Hepatocyte (in vitro differentiated cells): ENCODE results near the gene POC1A. TPM values are rescaled to one million over a fixed set of nuclear protein-coding genes. Genes with fewer than 3 reads are reported as not detected.

Experiments
- DNase-seq: peaks from one replicate; pipeline ENCODE4 v3.0.0-alpha.2; 2016; ENCODE audit warnings: low spot score
- H2AFZ ChIP-seq: fragments of 200-600 bp; sonication (generic); 2 replicates; pipeline ENCODE4 v1.6.0; 2016; ENCODE audit warnings: antibody characterized with exemption, mild to moderate bottlenecking
- H3K27ac ChIP-seq: fragments of 200-600 bp; sonication (generic); 2 replicates; pipeline ENCODE4 v1.5.1; 2016; ENCODE audit warnings: mild to moderate bottlenecking
- H3K27me3 ChIP-seq: fragments of 200-600 bp; sonication (generic); 2 replicates; pipeline ENCODE4 v1.6.1; 2016
- H3K36me3 ChIP-seq: fragments of 200-600 bp; sonication (generic); replicated peaks from 2 replicates; pipeline ENCODE4 v1.5.1; 2016; ENCODE audit warnings: low read depth; ENCODE audit not compliant: insufficient read depth
- H3K4me1 ChIP-seq: fragments of 200-600 bp; sonication (generic); 2 replicates; pipeline ENCODE4 v1.5.1; 2016; ENCODE audit warnings: mild to moderate bottlenecking, moderate library complexity; ENCODE audit not compliant: insufficient read depth
- H3K4me2 ChIP-seq: fragments of 200-600 bp; sonication (generic); 2 replicates; pipeline ENCODE4 v1.6.0; 2016
- H3K4me3 ChIP-seq: fragments of 200-600 bp; sonication (generic); 2 replicates; pipeline ENCODE4 v1.5.1; 2016; ENCODE audit warnings: mild to moderate bottlenecking
- H3K79me2 ChIP-seq: fragments of 200-600 bp; sonication (generic); 2 replicates; pipeline ENCODE4 v1.6.0; 2017; ENCODE audit warnings: mild to moderate bottlenecking
- H3K9me2 ChIP-seq: fragments of 200-600 bp; sonication (generic); replicated peaks from 2 replicates; pipeline ENCODE4 v1.6.0; 2017; ENCODE audit warnings: mild to moderate bottlenecking; ENCODE audit not compliant: insufficient read depth
- H3K9me3 ChIP-seq: fragments of 200-600 bp; sonication (generic); 2 replicates; pipeline ENCODE4 v1.5.1; 2016; ENCODE audit warnings: low read depth, mild to moderate bottlenecking
- H4K20me1 ChIP-seq: fragments of 200-600 bp; sonication (generic); 2 replicates; pipeline ENCODE4 v1.6.0; 2016; ENCODE audit warnings: mild to moderate bottlenecking; ENCODE audit not compliant: insufficient read depth, poor library complexity, severe bottlenecking
- EZH2 ChIP-seq: fragments of 200-600 bp; sonication (generic); IDR thresholded peaks from 2 replicates; pipeline ENCODE4 v1.6.1; 2016; ENCODE audit warnings: antibody characterized with exemption, mild to moderate bottlenecking, borderline replicate concordance
- EZH2phosphoT487 ChIP-seq: fragments of 200-600 bp; sonication (generic); IDR thresholded peaks from one replicate; pipeline ENCODE4 v1.6.1; 2018; ENCODE audit warnings: antibody characterized with exemption, mild to moderate bottlenecking, low read depth, moderate library complexity; ENCODE audit not compliant: unreplicated experiment, severe bottlenecking
- WGBS: methylation state at CpG from one replicate; pipeline ENCODE4 v1.1.6; 2016; ENCODE audit warnings: low lambda C conversion rate; ENCODE audit errors: missing lambda C conversion rate; 5-methylcytosine and 5-hydroxymethylcytosine counted together
- polyA plus RNA-seq: library from polyadenylated mRNA; unstranded; fragments of >200 nt; fragmentation: Nextera tagmentation; extraction: Ambion mirVana; gene quantifications from 2 replicates; pipeline ENCODE4 v1.2.1, GENCODE V29; 2016
- total RNA-seq: library from RNA; depleted of rRNA; stranded (reverse); fragments of >200 nt; gene quantifications from 2 replicates; pipeline ENCODE4 v1.2.3, GENCODE V29; 2014
- TF ChIP-seq, protein P1 (sequence below): fragments of 200-600 bp; sonication (generic); IDR thresholded peaks from 2 replicates; pipeline ENCODE4 v1.5.1; 2016; ENCODE audit warnings: antibody characterized with exemption, mild to moderate bottlenecking; ENCODE audit not compliant: poor library complexity

Gene POC1A
- total and polyA plus RNA-seq, 2 experiments from 2014 or later: 2.6 to 3.7 TPM

DNA sequence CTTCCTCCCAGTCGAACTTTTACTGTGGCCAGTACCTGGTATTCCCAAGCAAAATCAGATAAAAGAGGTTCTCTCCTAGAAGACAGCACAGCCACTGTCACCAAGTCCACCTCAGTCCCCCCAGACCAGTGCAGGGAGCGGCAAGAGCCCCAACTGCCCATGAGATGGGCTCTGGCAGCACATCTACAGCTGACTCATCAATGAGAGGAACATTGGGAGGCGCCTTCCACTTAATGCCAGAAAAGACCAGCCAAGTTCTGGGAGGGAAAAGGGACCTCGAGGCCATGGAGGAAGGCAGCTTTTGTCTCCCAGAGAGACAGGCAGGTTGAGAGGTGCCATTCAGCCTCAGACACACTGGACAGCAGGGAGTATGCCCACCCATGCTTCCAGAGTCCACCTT, 28.2 kb downstream of the POC1A start:
- H3K9me2 ChIP-seq: no peaks in the 10 kb centered on the region
- no peak overlapping the region for H3K4me3 ChIP-seq
- whole genome bisulfite sequencing: 88% methylated on average over 4 of the region's 4 CpGs

DNA sequence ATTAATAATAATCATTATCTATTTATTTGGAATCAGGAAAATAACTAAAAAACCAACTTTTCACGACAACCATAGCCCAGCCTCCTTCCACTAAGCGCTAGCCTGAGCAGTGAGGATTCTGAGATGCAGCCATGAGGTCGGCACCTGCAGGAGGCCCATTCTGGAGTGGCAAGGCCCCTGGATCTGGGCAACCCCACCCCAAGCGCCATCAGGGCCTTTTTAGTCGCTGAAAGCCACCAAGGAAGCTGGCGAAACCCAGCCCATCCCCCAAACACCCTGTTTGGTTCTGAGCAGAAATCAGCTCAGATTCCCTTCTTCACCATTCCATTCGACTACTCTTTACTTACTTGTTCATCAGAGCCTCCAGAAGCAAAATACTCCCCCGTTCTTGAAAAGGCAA, 29.5 kb downstream of the POC1A start:
- Histone ChIP-seq H3K4me1 (peaks cover 10% of the 10 kb centered on the region), H3K27ac (no peak overlapping the region), H3K36me3 (no peaks in the 10 kb centered on the region), H4K20me1 (no peaks in the 10 kb centered on the region), H3K9me2 (no peaks in the 10 kb centered on the region), H3K4me3 (no peak overlapping the region), H3K4me2 (no peak overlapping the region), H3K79me2 (no peaks in the 10 kb centered on the region), H3K9me3 (no peaks in the 10 kb centered on the region), H2AFZ (no peak overlapping the region), H3K27me3 (no peaks in the 10 kb centered on the region)
- DNase-seq: no peak
- WGBS: 96% methylated on average over 8 of the region's 8 CpGs
- no peak for TF ChIP-seq EZH2phosphoT487
- TF ChIP-seq, protein P1, sequence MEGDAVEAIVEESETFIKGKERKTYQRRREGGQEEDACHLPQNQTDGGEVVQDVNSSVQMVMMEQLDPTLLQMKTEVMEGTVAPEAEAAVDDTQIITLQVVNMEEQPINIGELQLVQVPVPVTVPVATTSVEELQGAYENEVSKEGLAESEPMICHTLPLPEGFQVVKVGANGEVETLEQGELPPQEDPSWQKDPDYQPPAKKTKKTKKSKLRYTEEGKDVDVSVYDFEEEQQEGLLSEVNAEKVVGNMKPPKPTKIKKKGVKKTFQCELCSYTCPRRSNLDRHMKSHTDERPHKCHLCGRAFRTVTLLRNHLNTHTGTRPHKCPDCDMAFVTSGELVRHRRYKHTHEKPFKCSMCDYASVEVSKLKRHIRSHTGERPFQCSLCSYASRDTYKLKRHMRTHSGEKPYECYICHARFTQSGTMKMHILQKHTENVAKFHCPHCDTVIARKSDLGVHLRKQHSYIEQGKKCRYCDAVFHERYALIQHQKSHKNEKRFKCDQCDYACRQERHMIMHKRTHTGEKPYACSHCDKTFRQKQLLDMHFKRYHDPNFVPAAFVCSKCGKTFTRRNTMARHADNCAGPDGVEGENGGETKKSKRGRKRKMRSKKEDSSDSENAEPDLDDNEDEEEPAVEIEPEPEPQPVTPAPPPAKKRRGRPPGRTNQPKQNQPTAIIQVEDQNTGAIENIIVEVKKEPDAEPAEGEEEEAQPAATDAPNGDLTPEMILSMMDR: no peak
- no peak for TF ChIP-seq EZH2

More for the DNA sequence above, 28.2 kb downstream of the POC1A start:
- Histone ChIP-seq H3K4me2 (no peak overlapping the region), H3K27ac (no peak overlapping the region), H3K36me3 (no peaks in the 10 kb centered on the region), H4K20me1 (no peaks in the 10 kb centered on the region), H2AFZ (no peak overlapping the region), H3K27me3 (no peaks in the 10 kb centered on the region), H3K9me3 (no peaks in the 10 kb centered on the region), H3K79me2 (no peaks in the 10 kb centered on the region), H3K4me1 (peaks cover 10% of the 10 kb centered on the region)
- DNase-seq: no peak
- TF ChIP-seq EZH2 (no peak), EZH2phosphoT487 (no peak)
- TF ChIP-seq, protein P1: no peak

DNA sequence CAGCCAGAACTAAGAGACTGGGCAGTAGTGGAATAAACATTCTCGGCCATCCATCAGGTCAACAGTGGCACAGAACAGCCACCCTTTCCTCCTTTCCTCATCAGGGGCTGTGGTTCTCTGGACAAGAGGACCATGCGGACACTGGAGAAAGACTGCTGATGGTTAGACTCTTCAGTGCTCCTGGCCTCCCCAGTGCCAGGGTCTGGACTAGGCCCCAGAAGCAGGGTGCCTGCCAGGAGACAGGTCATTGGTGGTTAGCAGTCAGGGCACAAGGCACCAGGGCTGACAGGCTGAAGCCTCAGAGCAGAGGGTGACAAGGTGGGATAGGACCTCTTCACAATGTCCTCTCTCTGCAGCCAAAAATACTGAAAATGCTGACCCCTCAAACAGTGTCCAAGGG, 30.1 kb downstream of the POC1A start:
- no peak overlapping the region for H3K27ac ChIP-seq
- H4K20me1 ChIP-seq: no peaks in the 10 kb centered on the region
- TF ChIP-seq EZH2phosphoT487 (no peak), EZH2 (no peak)
- TF ChIP-seq, protein P1: no peak
- H3K9me3 ChIP-seq: no peaks in the 10 kb centered on the region
- WGBS: 92% methylated on average over 2 of the region's 2 CpGs
- no peak overlapping the region for H2AFZ ChIP-seq
- no peaks in the 10 kb centered on the region for H3K9me2 ChIP-seq
- no peaks in the 10 kb centered on the region for H3K79me2 ChIP-seq
- no peak for DNase-seq
- no peaks in the 10 kb centered on the region for H3K27me3 ChIP-seq
- no peaks in the 10 kb centered on the region for H3K36me3 ChIP-seq
- no peak overlapping the region for H3K4me2 ChIP-seq
- H3K4me1 ChIP-seq: peaks cover 10% of the 10 kb centered on the region
- no peak overlapping the region for H3K4me3 ChIP-seq
